H1 (cell line): ENCODE data around the gene LIG3. TPM values are rescaled to one million over a fixed set of nuclear protein-coding genes. Genes with fewer than 3 reads are reported as not detected.

Experiments
- CTCF ChIA-PET: fragments of 300-600 bp; sonication (Branson Sonifier 250); formaldehyde crosslinking; loops from one replicate; lab custom pipeline; 2021; ENCODE audit not compliant: partially characterized antibody; lab: Charles Lee
- POLR2A ChIA-PET: fragments of 300-600 bp; sonication (Branson Sonifier 250); formaldehyde crosslinking; loops from one replicate; lab custom pipeline; 2021; ENCODE audit warnings: inconsistent platforms; ENCODE audit not compliant: partially characterized antibody; lab: Charles Lee
- DNase-seq, 2 experiments: peaks; one replicate each; pipeline versions ENCODE4 v3.0.0 to v3.0.0-alpha.2; 2010 to 2022; ENCODE audit warnings: low spot score in 2 of 2, low read depth in 1 of 2, mixed read lengths in 1 of 2
- FAIRE-seq: peaks from 2 replicates; lab custom pipeline; 2011; peaks lifted over from hg19 to GRCh38; lab: Jason Lieb, UNC
- H2AFZ ChIP-seq: 2 replicates; pipeline ENCODE4 v1.8.1; 2012; ENCODE audit warnings: low read length, inconsistent platforms
- H2AK5ac ChIP-seq: 2 replicates; pipeline ENCODE4 v1.6.1; 2013; ENCODE audit warnings: low read depth, low read length
- H2BK120ac ChIP-seq: replicated peaks from 2 replicates; pipeline ENCODE3; 2013; ENCODE audit warnings: low read depth, low read length, inconsistent platforms
- H2BK12ac ChIP-seq: 2 replicates; pipeline ENCODE4 v1.6.1; 2013; ENCODE audit warnings: low read depth, low read length
- H2BK15ac ChIP-seq: 2 replicates; pipeline ENCODE4 v1.6.1; 2013; ENCODE audit warnings: low read length
- H2BK20ac ChIP-seq: 2 replicates; pipeline ENCODE4 v1.6.1; 2013; ENCODE audit warnings: low read length
- H2BK5ac ChIP-seq: 2 replicates; pipeline ENCODE4 v1.6.1; 2013; ENCODE audit warnings: low read depth, low read length
- H3K14ac ChIP-seq: 2 replicates; pipeline ENCODE4 v1.6.1; 2013; ENCODE audit warnings: inconsistent platforms; ENCODE audit not compliant: insufficient read length
- H3K18ac ChIP-seq: 2 replicates; pipeline ENCODE4 v1.6.1; 2013; ENCODE audit warnings: low read length; ENCODE audit errors: extremely low read depth
- H3K23ac ChIP-seq: 2 replicates; pipeline ENCODE4 v1.6.1; 2013; ENCODE audit warnings: inconsistent platforms; ENCODE audit not compliant: insufficient read length
- H3K23me2 ChIP-seq: 2 replicates; pipeline ENCODE4 v1.6.1; 2013; ENCODE audit warnings: low read depth, low read length
- H3K27ac ChIP-seq: 2 replicates; pipeline ENCODE4 v1.6.1; 2011; ENCODE audit warnings: low read depth, low read length, inconsistent platforms
- H3K27me3 ChIP-seq, 4 experiments: replicated peaks in 1 of 4; 1 replicate in 1 of 4; 2 replicates in 3 of 4; pipeline versions ENCODE4 v1.6.1 to v1.8.1; 2011 to 2013; ENCODE audit warnings: low read length in 3 of 4, mild to moderate bottlenecking in 3 of 4, inconsistent platforms in 2 of 4, mixed read lengths in 2 of 4, moderate library complexity in 1 of 4; ENCODE audit not compliant: control insufficient read depth in 3 of 4, insufficient read depth in 3 of 4; ENCODE audit errors: extremely low read depth in 1 of 4
- H3K36me3 ChIP-seq, 4 experiments: 2 replicates each; pipeline versions ENCODE4 v1.6.1 to v1.8.1; 2011 to 2013; ENCODE audit warnings: mild to moderate bottlenecking in 4 of 4, low read length in 3 of 4, moderate library complexity in 2 of 4, control low read depth in 1 of 4, inconsistent platforms in 1 of 4; ENCODE audit not compliant: insufficient read depth in 4 of 4, control insufficient read depth in 2 of 4
- H3K4ac ChIP-seq: replicated peaks from 2 replicates; pipeline ENCODE3; 2013; ENCODE audit warnings: low read length, low read depth, mixed read lengths, inconsistent platforms; ENCODE audit not compliant: insufficient read length
- H3K4me1 ChIP-seq, 4 experiments: replicated peaks in 1 of 4; 1 replicate in 1 of 4; 2 replicates in 3 of 4; pipeline versions ENCODE4 v1.6.1 to v1.8.1; 2011 to 2013; ENCODE audit warnings: low read length in 3 of 4, inconsistent platforms in 2 of 4, mixed read lengths in 1 of 4; ENCODE audit not compliant: insufficient read depth in 4 of 4, control insufficient read depth in 3 of 4
- H3K4me2 ChIP-seq, 2 experiments: 2 replicates each; pipeline versions ENCODE4 v1.6.1 to v1.8.1; 2011 to 2013; ENCODE audit warnings: low read depth in 2 of 2, low read length in 2 of 2, control low read depth in 1 of 2, inconsistent platforms in 1 of 2, mild to moderate bottlenecking in 1 of 2; ENCODE audit not compliant: insufficient read depth in 1 of 2
- H3K4me3 ChIP-seq, 4 experiments: fragments of 200-600, 300-600 bp in 1 of 4; sonication (generic), shearing (Covaris generic), sonication (Bioruptor Twin) in 1 of 4; 2 replicates each; pipeline versions ENCODE4 v1.5.1 to v1.8.1; 2011 to 2016; ENCODE audit warnings: low read length in 4 of 4, low read depth in 3 of 4, control low read depth in 2 of 4, inconsistent platforms in 2 of 4, mild to moderate bottlenecking in 2 of 4, mixed read lengths in 1 of 4, moderate library complexity in 1 of 4; ENCODE audit not compliant: insufficient read depth in 2 of 4; ENCODE audit errors: extremely low read depth in 1 of 4
- H3K56ac ChIP-seq: replicated peaks from 2 replicates; pipeline ENCODE3; 2013; ENCODE audit warnings: low read depth, mild to moderate bottlenecking, mixed read lengths, low read length, inconsistent platforms; ENCODE audit not compliant: insufficient read length
- H3K79me1 ChIP-seq: 2 replicates; pipeline ENCODE4 v1.6.1; 2013; ENCODE audit warnings: low read depth, low read length, control low read depth
- H3K79me2 ChIP-seq, 2 experiments: 2 replicates each; pipeline versions ENCODE4 v1.6.1 to v1.8.1; 2012 to 2013; ENCODE audit warnings: low read length in 2 of 2, mild to moderate bottlenecking in 2 of 2, inconsistent platforms in 1 of 2; ENCODE audit not compliant: insufficient read depth in 2 of 2, control insufficient read depth in 1 of 2
- H3K9ac ChIP-seq, 4 experiments: replicated peaks in 1 of 4; 1 replicate in 1 of 4; 2 replicates in 3 of 4; pipeline versions ENCODE4 v1.6.1 to v1.8.1; 2011 to 2013; ENCODE audit warnings: low read depth in 3 of 4, low read length in 3 of 4, control low read depth in 2 of 4, mild to moderate bottlenecking in 2 of 4, moderate library complexity in 2 of 4, inconsistent platforms in 1 of 4; ENCODE audit errors: extremely low read depth in 1 of 4
- H3K9me3 ChIP-seq, 2 experiments: 2 replicates each; pipeline versions ENCODE4 v1.6.1 to v1.8.1; 2012 to 2013; ENCODE audit warnings: mild to moderate bottlenecking in 2 of 2, moderate library complexity in 2 of 2, control low read depth in 1 of 2, inconsistent platforms in 1 of 2, low read depth in 1 of 2, low read length in 1 of 2, mixed read lengths in 1 of 2; ENCODE audit not compliant: insufficient read depth in 2 of 2
- H4K20me1 ChIP-seq, 2 experiments: replicated peaks in 1 of 2; 2 replicates each; pipeline versions ENCODE3 to v1.8.1; 2011 to 2013; ENCODE audit warnings: inconsistent platforms in 2 of 2, low read length in 2 of 2, mild to moderate bottlenecking in 1 of 2; ENCODE audit not compliant: insufficient read depth in 2 of 2, control insufficient read depth in 1 of 2
- H4K5ac ChIP-seq: 2 replicates; pipeline ENCODE4 v1.6.1; 2013; ENCODE audit warnings: low read length, low read depth, mixed read lengths, inconsistent platforms; ENCODE audit not compliant: insufficient read length
- H4K8ac ChIP-seq: 2 replicates; pipeline ENCODE4 v1.8.0; 2013; ENCODE audit warnings: mild to moderate bottlenecking, moderate library complexity, low read length, inconsistent platforms; ENCODE audit not compliant: insufficient read depth; ENCODE audit errors: extremely low read depth
- H4K91ac ChIP-seq: replicated peaks from 2 replicates; pipeline ENCODE3; 2013; ENCODE audit warnings: low read length, mixed read lengths, inconsistent platforms; ENCODE audit not compliant: insufficient read length
- EZH2 ChIP-seq: fragments of 200-600 bp; sonication (generic); IDR thresholded peaks from 2 replicates; pipeline ENCODE4 v1.7.1; 2012; ENCODE audit warnings: low read depth, mild to moderate bottlenecking, moderate library complexity, low read length, inconsistent platforms; ENCODE audit not compliant: severe bottlenecking
- KDM4A ChIP-seq: IDR thresholded peaks from one replicate; pipeline ENCODE4 v1.7.1; 2012; ENCODE audit warnings: low read depth, mild to moderate bottlenecking, moderate library complexity, low read length, inconsistent platforms; ENCODE audit not compliant: severe bottlenecking
- MAFK ChIP-seq: IDR thresholded peaks from 2 replicates; pipeline ENCODE4 v1.6.1; 2012; ENCODE audit warnings: low read depth, mild to moderate bottlenecking, improper control_type of control experiment, low read length
- NRF1 ChIP-seq: IDR thresholded peaks from 2 replicates; pipeline ENCODE4 v1.6.1; 2011; ENCODE audit warnings: mild to moderate bottlenecking, low read depth, low read length, improper control_type of control experiment
- SIN3A ChIP-seq, 2 experiments: IDR thresholded peaks in 1 of 2; conservative IDR thresholded peaks in 1 of 2; 2 replicates each; pipeline ENCODE4 v1.6.1; 2011 to 2012; ENCODE audit warnings: low read length in 2 of 2, improper control_type of control experiment in 1 of 2, low read depth in 1 of 2, mild to moderate bottlenecking in 1 of 2
- SP4 ChIP-seq: IDR thresholded peaks from 2 replicates; pipeline ENCODE4 v1.6.1; 2012; ENCODE audit warnings: low read length, inconsistent platforms
- TEAD4 ChIP-seq: IDR thresholded peaks from 2 replicates; pipeline ENCODE4 v1.6.1; 2012; ENCODE audit warnings: low read depth, low read length, inconsistent platforms, mixed read lengths
- YY1 ChIP-seq: IDR thresholded peaks from 2 replicates; pipeline ENCODE4 v1.6.1; 2011; ENCODE audit warnings: low read depth, mild to moderate bottlenecking, low read length
- WGBS, 2 experiments: shearing (Covaris generic) in 1 of 2; methylation state at CpG; one replicate each; pipeline versions ENCODE4 v1.1.6 to v1.1.7; 2013 to 2015; ENCODE audit warnings: low lambda C conversion rate in 2 of 2, mixed read lengths in 2 of 2, inconsistent platforms in 1 of 2, low coverage in 1 of 2, missing lambda C conversion rate in 1 of 2; ENCODE audit not compliant: insufficient replicate concordance in 2 of 2, insufficient coverage in 1 of 2, insufficient read length in 1 of 2; ENCODE audit errors: extremely low coverage in 1 of 2, missing lambda C conversion rate in 1 of 2; 5-methylcytosine and 5-hydroxymethylcytosine counted together
- polyA plus RNA-seq, 7 experiments: library from polyadenylated mRNA; depleted of rRNA in 3 of 7; stranded (reverse) in 5 of 7; unstranded in 2 of 7; fragments of >200 nt in 5 of 7; fragments of 200-250 nt in 2 of 7; gene quantifications; 1 replicate in 5 of 7; 2 replicates in 1 of 7; 4 replicates in 1 of 7; pipeline versions ENCODE4 v1.2.1 to v1.2.3, GENCODE V29; 2011 to 2013; ENCODE audit warnings: missing spikeins in 2 of 7, mixed read lengths in 2 of 7
- total RNA-seq: library from RNA; stranded (reverse); fragmentation: NEBNext Ultra II Directional; extraction: Animal tissue kit (Norgen Biotek cat#: 25700); gene quantifications from 2 replicates; pipeline ENCODE4 v1.2.1, GENCODE V29; 2021

LIG3 gene
- total and polyA plus RNA-seq, 2 of the 8 experiments (the other 6 are each of a cell fraction or from before 2014, with no cell fraction given), result 63.6 to 89.3 TPM

DNA sequence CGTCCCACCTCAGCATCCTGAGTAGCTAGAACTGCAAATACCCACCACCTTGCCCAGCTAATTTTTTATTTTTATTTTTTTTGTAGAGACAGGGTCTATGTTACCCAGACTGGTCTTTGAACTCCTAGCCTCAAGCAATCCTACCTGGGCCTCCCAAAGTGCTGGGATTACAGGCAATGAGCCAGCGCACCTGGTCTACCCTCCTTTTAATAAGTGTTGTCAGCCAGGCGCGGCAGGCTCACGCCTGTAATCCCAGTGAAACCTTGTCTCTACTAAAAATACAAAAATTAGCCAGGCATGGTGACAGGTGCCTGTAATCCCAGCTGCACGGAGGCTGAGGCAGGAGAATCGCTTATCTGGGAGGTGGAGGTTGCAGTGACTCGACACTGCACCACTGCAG, 63.9 kb downstream of the LIG3 start:
- H3K4me3 ChIP-seq, result no peak overlapping the region
- no peak overlapping the region for H4K91ac ChIP-seq
- ChIA-PET POLR2A (interaction anchor here (2.0 kb wide), 1 partner anchor 19 kb away, joined by 9 read pairs; the partner anchor contains the start of gene RFFL), CTCF (interaction anchor here (0.8 kb wide), 1 partner anchor 75 kb away, joined by 3 read pairs; no protein-coding TSS in a partner anchor)
- H3K18ac ChIP-seq, result no peak overlapping the region
- no peak for TF ChIP-seq SIN3A (conservative IDR thresholded peaks at IDR 0.05 in 1 of 2, IDR thresholded peaks at IDR 0.05 in 1 of 2; ENCODE audit: low read depth in 1 of 2, low read length in 2 of 2)
- no peak for TF ChIP-seq KDM4A
- no peak for TF ChIP-seq MAFK
- TF ChIP-seq YY1, result no peak
- TF ChIP-seq EZH2, result no peak
- no peak for TF ChIP-seq SP4
- TF ChIP-seq NRF1, result no peak
- no peak for TF ChIP-seq TEAD4
- H3K27me3 ChIP-seq, result no peaks in the 10 kb centered on the region
- WGBS, 2 experiments, result 94% methylated on average over 8 of the region's 8 CpGs; no CpG with 5 or more reads in 1 of the 2 experiments
- no peak overlapping the region for H2BK20ac ChIP-seq
- no peak overlapping the region for H3K4me2 ChIP-seq
- peaks cover 0 to 2% of the 10 kb centered on the region in 2 experiments for H4K20me1 ChIP-seq
- no peaks in the 10 kb centered on the region for H3K9me3 ChIP-seq
- no peak overlapping the region for H3K27ac ChIP-seq
- H3K9ac ChIP-seq, result no peak overlapping the region
- H2AFZ ChIP-seq, result no peak overlapping the region
- FAIRE-seq, result no peak
- H2BK5ac ChIP-seq, result no peak overlapping the region
- H3K36me3 ChIP-seq, result no peaks in the 10 kb centered on the region
- H2BK12ac ChIP-seq, result no peak overlapping the region
- DNase-seq, result no peak
- H3K4ac ChIP-seq, result no peak overlapping the region
- no peak overlapping the region for H2BK15ac ChIP-seq
- no peaks in the 10 kb centered on the region for H3K79me1 ChIP-seq
- H3K23me2 ChIP-seq, result no peaks in the 10 kb centered on the region; the same call in 1 of the 2 replicates
- H3K14ac ChIP-seq, result no peak overlapping the region
- H3K4me1 ChIP-seq, result no peaks in the 10 kb centered on the region
- H2BK120ac ChIP-seq, result no peak overlapping the region
- H2AK5ac ChIP-seq, result no peak overlapping the region
- H4K5ac ChIP-seq, result no peak overlapping the region
- no peak overlapping the region for H3K56ac ChIP-seq
- H4K8ac ChIP-seq, result no peak overlapping the region
- no peak overlapping the region for H3K23ac ChIP-seq
- no peaks in the 10 kb centered on the region for H3K79me2 ChIP-seq
